GM12878 (cell line): ENCODE data around the gene QSOX1. TPM values are rescaled to one million over a fixed set of nuclear protein-coding genes. Genes with fewer than 3 reads are reported as not detected.

ENCODE experiments used
- CHD1 ChIP-seq: IDR thresholded peaks from 2 replicates; pipeline ENCODE4 v1.6.1; 2012; ENCODE audit warnings: low read depth, low read length, improper control_type of control experiment
- CHD2 ChIP-seq: IDR thresholded peaks from 2 replicates; pipeline ENCODE4 v1.6.1; 2011; ENCODE audit warnings: low read depth, low read length, improper control_type of control experiment, borderline replicate concordance
- IKZF1 ChIP-seq: fragments of 450-650 bp; conservative IDR thresholded peaks from 2 replicates; pipeline ENCODE4 v1.6.1; 2017; ENCODE audit warnings: antibody characterized with exemption, mild to moderate bottlenecking
- NFIC ChIP-seq: IDR thresholded peaks from 2 replicates; pipeline ENCODE4 v1.6.1; 2012; ENCODE audit warnings: low read depth, mild to moderate bottlenecking, inconsistent platforms, low read length, moderate library complexity
- NFYB ChIP-seq: IDR thresholded peaks from 2 replicates; pipeline ENCODE4 v1.6.1; 2011; ENCODE audit warnings: low read depth, mild to moderate bottlenecking, low read length, improper control_type of control experiment, moderate library complexity; ENCODE audit not compliant: insufficient read depth
- SMC3 ChIP-seq: IDR thresholded peaks from 2 replicates; pipeline ENCODE4 v1.6.1; 2011; ENCODE audit warnings: low read length, improper control_type of control experiment, borderline replicate concordance
- SREBF1 ChIP-seq: IDR thresholded peaks from 2 replicates; pipeline ENCODE4 v1.6.1; 2012; ENCODE audit warnings: mild to moderate bottlenecking, low read length
- SUPT20H ChIP-seq: IDR thresholded peaks from 2 replicates; pipeline ENCODE4 v1.6.1; 2011; ENCODE audit warnings: low read depth, mild to moderate bottlenecking, low read length, moderate library complexity, borderline replicate concordance; ENCODE audit not compliant: control insufficient read depth
- TCF3 ChIP-seq: IDR thresholded peaks from 2 replicates; pipeline ENCODE4 v1.6.1; 2012; ENCODE audit warnings: low read depth, mild to moderate bottlenecking, low read length, borderline replicate concordance; ENCODE audit not compliant: insufficient read depth
- YY1 ChIP-seq: IDR thresholded peaks from 2 replicates; pipeline ENCODE4 v1.6.1; 2011; ENCODE audit warnings: low read depth, mild to moderate bottlenecking, low read length
- polyA plus RNA-seq, 11 experiments: library from polyadenylated mRNA; depleted of rRNA in 4 of 11; unstranded in 6 of 11; stranded (reverse) in 5 of 11; fragments of >200 nt; fragmentation: Nextera tagmentation in 4 of 11; fragmentation: Illumina TruSeq in 1 of 11; extraction: Ambion mirVana in 4 of 11; extraction: Trizol in 1 of 11; gene quantifications; 1 replicate in 1 of 11; 2 replicates in 10 of 11; pipeline versions ENCODE4 v1.2.1 to v1.2.3, GENCODE V29; 2011 to 2016; ENCODE audit warnings: inconsistent platforms in 2 of 11, missing spikeins in 2 of 11, low read depth in 1 of 11
- total RNA-seq, 4 experiments: library from RNA; depleted of rRNA in 3 of 4; stranded (reverse); fragments of >200 nt in 3 of 4; fragmentation: Illumina TruSeq in 1 of 4; extraction: Trizol in 1 of 4; gene quantifications; 2 replicates each; pipeline versions ENCODE4 v1.2.1 to v1.2.3, GENCODE V29; 2013 to 2021
- TF ChIP-seq, protein P1 (sequence below): fragments of 450-650 bp; IDR thresholded peaks from 2 replicates; pipeline ENCODE4 v1.6.1; 2017; ENCODE audit warnings: low read depth, mild to moderate bottlenecking, moderate library complexity
- TF ChIP-seq, protein P2 (sequence below): IDR thresholded peaks from 2 replicates; pipeline ENCODE4 v1.6.1; 2011; ENCODE audit warnings: low read depth, mild to moderate bottlenecking, low read length, moderate library complexity, borderline replicate concordance; ENCODE audit errors: extremely low read depth
- TF ChIP-seq, protein P3 (sequence below): fragments of 450-650 bp; IDR thresholded peaks from 2 replicates; pipeline ENCODE4 v1.6.1; 2017; ENCODE audit warnings: antibody characterized with exemption, mild to moderate bottlenecking, moderate library complexity
- TF ChIP-seq, protein P4 (sequence below): fragments of 450-650 bp; IDR thresholded peaks from 2 replicates; pipeline ENCODE4 v1.6.1; 2016; ENCODE audit warnings: mild to moderate bottlenecking, moderate library complexity, borderline replicate concordance
- TF ChIP-seq, protein P5 (sequence below): IDR thresholded peaks from 2 replicates; pipeline ENCODE4 v1.6.1; 2011; ENCODE audit warnings: borderline replicate concordance, low read depth, mild to moderate bottlenecking, moderate library complexity, mixed read lengths, low read length; ENCODE audit not compliant: insufficient read depth; ENCODE audit errors: extremely low read length
- TF ChIP-seq, protein P6 (sequence below): fragments of 450-650 bp; IDR thresholded peaks from 2 replicates; pipeline ENCODE4 v1.6.1; 2017; ENCODE audit warnings: mild to moderate bottlenecking

The QSOX1 gene
- total and polyA plus RNA-seq, 10 of the 15 experiments (the other 5 are each of a cell fraction or from before 2014, with no cell fraction given): 1.8 to 31.3 (median 11.2) TPM

DNA sequence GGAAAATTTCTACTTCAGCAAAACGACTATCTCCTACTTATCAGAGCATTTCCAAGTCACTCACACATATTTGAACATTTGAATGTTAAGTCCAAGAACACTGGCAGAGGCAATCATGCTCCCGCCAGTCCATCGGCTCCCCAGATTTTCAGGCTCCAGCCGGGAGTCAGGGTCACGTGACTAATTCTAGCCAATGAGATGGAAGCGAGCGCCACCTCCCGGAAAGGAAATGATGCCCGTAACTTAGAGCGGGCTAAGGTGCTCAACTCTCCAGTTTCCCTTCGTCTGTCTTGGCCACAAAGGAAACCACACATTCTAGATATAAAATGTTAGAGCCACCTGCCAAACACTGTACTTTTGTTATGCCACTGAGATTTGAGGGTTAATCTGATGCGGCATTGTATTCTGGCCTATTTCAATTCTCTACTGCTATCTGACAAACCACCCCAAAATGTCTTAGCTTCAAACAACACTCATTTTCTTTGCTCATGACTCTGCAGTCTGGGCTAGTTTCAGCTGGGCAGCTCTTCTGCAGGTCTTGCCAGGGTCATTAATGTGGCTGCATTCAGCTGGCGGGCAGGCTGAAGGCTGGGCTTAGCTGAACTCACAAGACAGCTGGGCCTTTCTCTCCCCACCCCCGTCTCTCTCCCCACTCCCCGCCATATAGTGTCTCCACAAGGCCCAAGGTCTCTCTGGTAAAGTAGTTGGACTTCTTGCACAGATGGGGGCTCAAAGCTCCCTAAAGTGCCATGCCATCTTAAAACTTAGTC, 58.9 kb downstream of the QSOX1 start (continued):
- TF ChIP-seq, protein P1, sequence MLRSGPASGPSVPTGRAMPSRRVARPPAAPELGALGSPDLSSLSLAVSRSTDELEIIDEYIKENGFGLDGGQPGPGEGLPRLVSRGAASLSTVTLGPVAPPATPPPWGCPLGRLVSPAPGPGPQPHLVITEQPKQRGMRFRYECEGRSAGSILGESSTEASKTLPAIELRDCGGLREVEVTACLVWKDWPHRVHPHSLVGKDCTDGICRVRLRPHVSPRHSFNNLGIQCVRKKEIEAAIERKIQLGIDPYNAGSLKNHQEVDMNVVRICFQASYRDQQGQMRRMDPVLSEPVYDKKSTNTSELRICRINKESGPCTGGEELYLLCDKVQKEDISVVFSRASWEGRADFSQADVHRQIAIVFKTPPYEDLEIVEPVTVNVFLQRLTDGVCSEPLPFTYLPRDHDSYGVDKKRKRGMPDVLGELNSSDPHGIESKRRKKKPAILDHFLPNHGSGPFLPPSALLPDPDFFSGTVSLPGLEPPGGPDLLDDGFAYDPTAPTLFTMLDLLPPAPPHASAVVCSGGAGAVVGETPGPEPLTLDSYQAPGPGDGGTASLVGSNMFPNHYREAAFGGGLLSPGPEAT: no peak
- TF ChIP-seq, protein P2, sequence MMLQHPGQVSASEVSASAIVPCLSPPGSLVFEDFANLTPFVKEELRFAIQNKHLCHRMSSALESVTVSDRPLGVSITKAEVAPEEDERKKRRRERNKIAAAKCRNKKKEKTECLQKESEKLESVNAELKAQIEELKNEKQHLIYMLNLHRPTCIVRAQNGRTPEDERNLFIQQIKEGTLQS: peak; percentile 55; the same call in 1 of the 2 replicates
- TF ChIP-seq, protein P3, sequence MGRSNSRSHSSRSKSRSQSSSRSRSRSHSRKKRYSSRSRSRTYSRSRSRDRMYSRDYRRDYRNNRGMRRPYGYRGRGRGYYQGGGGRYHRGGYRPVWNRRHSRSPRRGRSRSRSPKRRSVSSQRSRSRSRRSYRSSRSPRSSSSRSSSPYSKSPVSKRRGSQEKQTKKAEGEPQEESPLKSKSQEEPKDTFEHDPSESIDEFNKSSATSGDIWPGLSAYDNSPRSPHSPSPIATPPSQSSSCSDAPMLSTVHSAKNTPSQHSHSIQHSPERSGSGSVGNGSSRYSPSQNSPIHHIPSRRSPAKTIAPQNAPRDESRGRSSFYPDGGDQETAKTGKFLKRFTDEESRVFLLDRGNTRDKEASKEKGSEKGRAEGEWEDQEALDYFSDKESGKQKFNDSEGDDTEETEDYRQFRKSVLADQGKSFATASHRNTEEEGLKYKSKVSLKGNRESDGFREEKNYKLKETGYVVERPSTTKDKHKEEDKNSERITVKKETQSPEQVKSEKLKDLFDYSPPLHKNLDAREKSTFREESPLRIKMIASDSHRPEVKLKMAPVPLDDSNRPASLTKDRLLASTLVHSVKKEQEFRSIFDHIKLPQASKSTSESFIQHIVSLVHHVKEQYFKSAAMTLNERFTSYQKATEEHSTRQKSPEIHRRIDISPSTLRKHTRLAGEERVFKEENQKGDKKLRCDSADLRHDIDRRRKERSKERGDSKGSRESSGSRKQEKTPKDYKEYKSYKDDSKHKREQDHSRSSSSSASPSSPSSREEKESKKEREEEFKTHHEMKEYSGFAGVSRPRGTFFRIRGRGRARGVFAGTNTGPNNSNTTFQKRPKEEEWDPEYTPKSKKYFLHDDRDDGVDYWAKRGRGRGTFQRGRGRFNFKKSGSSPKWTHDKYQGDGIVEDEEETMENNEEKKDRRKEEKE: no peak
- TF ChIP-seq SUPT20H (no peak), SREBF1 (no peak), NFYB (peak; percentile 85), IKZF1 (no peak), CHD1 (no peak), YY1 (no peak), NFIC (no peak), SMC3 (no peak), TCF3 (no peak), CHD2 (no peak)
- TF ChIP-seq, protein P4, sequence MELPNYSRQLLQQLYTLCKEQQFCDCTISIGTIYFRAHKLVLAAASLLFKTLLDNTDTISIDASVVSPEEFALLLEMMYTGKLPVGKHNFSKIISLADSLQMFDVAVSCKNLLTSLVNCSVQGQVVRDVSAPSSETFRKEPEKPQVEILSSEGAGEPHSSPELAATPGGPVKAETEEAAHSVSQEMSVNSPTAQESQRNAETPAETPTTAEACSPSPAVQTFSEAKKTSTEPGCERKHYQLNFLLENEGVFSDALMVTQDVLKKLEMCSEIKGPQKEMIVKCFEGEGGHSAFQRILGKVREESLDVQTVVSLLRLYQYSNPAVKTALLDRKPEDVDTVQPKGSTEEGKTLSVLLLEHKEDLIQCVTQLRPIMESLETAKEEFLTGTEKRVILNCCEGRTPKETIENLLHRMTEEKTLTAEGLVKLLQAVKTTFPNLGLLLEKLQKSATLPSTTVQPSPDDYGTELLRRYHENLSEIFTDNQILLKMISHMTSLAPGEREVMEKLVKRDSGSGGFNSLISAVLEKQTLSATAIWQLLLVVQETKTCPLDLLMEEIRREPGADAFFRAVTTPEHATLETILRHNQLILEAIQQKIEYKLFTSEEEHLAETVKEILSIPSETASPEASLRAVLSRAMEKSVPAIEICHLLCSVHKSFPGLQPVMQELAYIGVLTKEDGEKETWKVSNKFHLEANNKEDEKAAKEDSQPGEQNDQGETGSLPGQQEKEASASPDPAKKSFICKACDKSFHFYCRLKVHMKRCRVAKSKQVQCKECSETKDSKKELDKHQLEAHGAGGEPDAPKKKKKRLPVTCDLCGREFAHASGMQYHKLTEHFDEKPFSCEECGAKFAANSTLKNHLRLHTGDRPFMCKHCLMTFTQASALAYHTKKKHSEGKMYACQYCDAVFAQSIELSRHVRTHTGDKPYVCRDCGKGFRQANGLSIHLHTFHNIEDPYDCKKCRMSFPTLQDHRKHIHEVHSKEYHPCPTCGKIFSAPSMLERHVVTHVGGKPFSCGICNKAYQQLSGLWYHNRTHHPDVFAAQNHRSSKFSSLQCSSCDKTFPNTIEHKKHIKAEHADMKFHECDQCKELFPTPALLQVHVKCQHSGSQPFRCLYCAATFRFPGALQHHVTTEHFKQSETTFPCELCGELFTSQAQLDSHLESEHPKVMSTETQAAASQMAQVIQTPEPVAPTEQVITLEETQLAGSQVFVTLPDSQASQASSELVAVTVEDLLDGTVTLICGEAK: no peak
- TF ChIP-seq, protein P5, sequence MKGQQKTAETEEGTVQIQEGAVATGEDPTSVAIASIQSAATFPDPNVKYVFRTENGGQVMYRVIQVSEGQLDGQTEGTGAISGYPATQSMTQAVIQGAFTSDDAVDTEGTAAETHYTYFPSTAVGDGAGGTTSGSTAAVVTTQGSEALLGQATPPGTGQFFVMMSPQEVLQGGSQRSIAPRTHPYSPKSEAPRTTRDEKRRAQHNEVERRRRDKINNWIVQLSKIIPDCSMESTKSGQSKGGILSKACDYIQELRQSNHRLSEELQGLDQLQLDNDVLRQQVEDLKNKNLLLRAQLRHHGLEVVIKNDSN: peak; percentile 72
- TF ChIP-seq, protein P6, sequence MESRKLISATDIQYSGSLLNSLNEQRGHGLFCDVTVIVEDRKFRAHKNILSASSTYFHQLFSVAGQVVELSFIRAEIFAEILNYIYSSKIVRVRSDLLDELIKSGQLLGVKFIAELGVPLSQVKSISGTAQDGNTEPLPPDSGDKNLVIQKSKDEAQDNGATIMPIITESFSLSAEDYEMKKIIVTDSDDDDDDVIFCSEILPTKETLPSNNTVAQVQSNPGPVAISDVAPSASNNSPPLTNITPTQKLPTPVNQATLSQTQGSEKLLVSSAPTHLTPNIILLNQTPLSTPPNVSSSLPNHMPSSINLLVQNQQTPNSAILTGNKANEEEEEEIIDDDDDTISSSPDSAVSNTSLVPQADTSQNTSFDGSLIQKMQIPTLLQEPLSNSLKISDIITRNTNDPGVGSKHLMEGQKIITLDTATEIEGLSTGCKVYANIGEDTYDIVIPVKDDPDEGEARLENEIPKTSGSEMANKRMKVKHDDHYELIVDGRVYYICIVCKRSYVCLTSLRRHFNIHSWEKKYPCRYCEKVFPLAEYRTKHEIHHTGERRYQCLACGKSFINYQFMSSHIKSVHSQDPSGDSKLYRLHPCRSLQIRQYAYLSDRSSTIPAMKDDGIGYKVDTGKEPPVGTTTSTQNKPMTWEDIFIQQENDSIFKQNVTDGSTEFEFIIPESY: no peak
